SIG-M5 treated with dmso at 0.1 percent for 504 hours (cell line): Measurements from ENCODE around the gene NAA80.
A peak's percentile ranks its signal among the peaks of the same experiment; 100 is the strongest.

Experiments
- DNase-seq: peaks from one replicate; lab custom pipeline; 2025; ENCODE audit not compliant: unreplicated experiment; lab: John Stamatoyannopoulos, UW

NAA80 gene, protein sequence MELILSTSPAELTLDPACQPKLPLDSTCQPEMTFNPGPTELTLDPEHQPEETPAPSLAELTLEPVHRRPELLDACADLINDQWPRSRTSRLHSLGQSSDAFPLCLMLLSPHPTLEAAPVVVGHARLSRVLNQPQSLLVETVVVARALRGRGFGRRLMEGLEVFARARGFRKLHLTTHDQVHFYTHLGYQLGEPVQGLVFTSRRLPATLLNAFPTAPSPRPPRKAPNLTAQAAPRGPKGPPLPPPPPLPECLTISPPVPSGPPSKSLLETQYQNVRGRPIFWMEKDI

DNA sequence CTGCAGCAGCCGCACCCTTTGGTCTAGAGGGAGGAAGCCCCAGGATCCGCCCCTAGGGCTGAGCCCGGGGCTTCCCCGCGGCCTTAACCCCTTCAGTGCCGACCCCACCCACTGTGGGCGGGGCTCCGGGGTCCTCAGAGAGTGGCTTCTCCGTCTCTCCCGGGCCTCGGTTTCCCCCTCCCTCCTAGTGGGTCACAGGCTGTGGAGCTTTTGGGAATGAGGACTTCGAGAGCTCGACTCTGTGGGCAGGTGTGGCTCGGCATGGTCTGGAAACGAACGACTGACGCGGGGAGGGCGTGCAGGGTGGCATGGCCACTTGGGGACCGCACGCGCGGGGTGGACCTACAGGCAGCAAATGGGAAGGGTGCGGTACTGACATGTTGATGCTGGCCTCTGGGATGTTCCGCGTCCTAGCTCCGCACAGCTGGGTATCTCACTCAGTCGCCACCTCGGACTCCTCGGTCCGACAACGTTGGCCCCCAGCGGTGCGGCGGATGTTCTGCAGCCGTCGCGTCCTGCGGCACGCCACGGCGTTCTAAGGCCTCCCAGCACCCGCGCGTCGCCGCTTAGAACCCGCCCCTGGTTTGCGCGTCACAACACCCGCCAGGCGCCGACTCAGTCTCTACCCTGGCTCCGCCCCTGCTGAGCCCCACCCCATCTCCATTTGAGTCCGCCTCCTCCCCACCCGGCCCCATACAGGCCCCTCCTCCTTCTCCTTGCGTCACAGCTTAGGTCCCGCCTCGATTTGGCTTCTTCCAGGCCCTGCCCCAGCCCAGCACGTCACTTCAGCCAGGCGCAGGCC, at the start of gene NAA80, which contains the start of gene HYAL3:
Gene NAA80 (minus strand): TSS at position 570 of the 802 bp plus-strand sequence. CDS start 1,942 bp downstream, outside the sequence.
Gene HYAL3 (minus strand): TSS at position 570 of the 802 bp plus-strand sequence. CDS start 3,803 bp downstream, outside the sequence.
- peak; percentile 99 for DNase-seq

- DNase-seq, result peak; percentile 49
Measured at GRCh38 chr3:50347187-50347813, 48.1 kb upstream of the NAA80 start.

DNA sequence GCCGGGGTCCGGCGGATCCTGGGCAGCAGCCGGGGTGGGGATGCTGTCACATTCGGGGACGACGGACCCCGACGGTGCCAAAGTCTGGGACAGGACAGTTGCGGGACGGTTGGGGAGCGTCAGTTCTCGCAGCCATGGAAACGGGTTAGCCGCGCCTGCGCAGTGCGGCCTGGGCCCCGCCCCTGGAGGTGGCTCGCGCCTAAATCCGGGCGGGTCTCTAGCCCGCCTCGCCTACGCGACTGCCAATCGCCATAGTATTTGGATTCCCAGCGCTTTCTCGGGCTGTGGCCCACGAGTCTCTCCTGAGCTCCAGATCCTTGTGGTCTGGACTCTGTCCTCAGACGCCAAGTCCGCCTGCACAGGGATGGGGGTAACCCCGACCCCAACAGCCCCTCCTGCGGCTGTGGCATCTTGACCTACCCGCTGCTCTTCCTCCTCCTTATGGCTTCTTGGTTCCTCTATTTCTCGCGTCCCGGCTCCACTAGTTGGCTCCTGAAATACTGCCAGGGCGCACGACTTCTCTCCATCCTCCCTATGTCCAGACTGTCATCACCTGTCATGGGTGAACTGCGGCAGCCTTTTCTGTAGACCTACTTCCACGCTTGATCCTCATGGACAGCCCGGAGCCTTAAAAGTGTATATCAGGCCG, 46.5 kb upstream of the NAA80 start, which contains the start of gene ZMYND10:
Gene ZMYND10 (minus strand): TSS at position 147 of the 649 bp plus-strand sequence. CDS start 153 bp downstream, outside the sequence.
- DNase-seq, result no peak

DNA sequence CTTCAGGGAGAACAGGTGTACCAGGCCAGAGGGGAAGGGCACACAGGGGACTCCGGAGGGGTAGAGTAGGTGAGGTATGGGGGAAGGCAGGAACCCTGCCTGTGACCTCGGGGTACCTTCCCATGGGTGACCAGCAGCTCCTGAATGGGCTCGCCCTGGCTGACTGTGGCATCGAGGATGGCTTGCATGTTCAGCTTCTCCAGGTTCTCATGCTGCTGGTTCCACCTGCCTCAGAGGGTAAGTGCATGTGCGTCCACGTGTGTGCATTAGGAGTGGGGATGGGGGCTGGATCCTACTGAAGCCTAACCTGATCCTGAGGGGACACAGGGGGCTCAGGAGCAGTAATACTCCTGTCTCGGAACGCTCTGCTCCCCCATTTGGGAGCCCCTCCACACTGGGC, 45.8 kb upstream of the NAA80 start:
- DNase-seq, result no peak

DNA sequence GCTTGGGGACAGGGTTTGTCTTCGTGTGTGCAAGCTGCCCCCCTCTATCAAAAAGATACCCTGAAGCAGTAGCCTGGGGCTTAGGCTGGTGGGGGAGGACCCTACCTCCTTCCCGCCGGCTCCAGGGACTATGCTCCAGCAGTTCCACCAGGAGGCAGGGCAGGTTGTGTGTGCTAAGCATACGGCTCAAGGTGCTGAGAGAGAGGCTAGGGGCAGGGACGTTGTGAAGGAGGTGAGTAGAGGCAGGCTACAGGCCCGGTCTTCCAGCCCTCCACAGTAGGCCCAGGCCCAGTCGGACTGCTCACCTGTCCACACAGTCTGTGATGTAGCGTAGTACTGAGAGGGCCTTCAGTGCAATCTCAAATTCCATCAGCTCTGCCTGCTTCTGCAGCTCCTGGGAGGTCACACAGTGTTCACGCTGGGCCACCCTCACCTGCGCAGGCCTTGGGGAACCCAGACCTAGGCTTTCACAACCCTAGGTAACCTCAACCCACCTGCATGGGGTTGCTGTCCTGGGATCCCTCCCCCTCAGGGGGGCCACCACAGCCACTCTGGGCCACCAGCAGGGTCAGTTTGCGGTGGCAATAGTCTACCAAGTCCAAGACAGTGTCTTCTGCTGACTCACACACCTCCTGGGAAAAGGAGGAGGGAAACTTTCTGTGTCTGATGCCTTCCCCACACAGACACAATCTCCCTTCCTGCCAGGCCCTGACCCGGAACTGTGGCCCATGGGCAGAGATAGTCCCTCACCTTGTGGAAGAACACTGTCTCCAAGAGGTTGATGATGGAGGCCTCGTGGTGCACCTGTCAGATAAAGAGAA, 43.8 kb upstream of the NAA80 start:
- no peak for DNase-seq

DNA sequence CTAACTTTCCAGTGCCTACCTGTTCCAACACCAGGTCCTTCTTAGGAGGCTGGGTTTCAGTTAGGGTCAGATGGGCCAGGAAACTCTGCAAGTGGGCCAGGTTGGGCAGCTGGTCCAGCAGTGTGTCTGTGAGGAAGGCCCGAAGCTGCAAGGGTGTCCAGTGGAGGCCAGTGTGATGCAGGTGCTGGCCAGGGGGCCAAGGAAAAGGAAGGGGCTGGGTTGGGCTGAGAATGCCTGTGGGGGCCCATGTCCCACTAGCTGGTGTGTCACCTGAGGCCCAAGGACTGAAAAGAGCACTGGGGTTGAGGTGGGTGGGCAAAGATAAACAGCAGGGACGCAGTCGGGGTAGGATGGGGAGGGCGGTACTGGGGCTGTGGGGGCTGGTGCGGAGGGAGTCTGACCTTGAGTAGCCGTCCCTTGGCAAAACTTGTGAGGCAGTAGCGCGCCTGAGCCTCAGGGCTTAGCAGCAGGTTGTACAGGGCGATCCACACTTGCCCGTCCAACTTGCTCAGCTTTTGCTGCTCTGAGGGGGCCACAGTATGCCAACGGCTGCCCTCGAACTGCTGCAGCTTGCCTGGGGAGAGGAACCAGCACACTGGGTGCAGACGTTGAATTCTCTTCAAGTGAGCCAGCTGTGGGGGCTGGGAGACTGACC, 42.9 kb upstream of the NAA80 start:
- no peak for DNase-seq

- no peak for DNase-seq
Measured at GRCh38 chr3:50341537-50341936, 42.3 kb upstream of the NAA80 start.

GRCh38 chr3:50340448-50341329, 41.5 kb upstream of the NAA80 start, which contains the start of gene RASSF1:
RASSF1 (minus strand) TSS chr3:50340836; CDS start chr3:50340805, 31 bp downstream.
- peak; percentile 98 for DNase-seq

- no peak for DNase-seq
Measured at GRCh38 chr3:50340147-50340447, 40.9 kb upstream of the NAA80 start.

- no peak for DNase-seq
Measured at GRCh38 chr3:50339485-50340146, 40.4 kb upstream of the NAA80 start.

DNA sequence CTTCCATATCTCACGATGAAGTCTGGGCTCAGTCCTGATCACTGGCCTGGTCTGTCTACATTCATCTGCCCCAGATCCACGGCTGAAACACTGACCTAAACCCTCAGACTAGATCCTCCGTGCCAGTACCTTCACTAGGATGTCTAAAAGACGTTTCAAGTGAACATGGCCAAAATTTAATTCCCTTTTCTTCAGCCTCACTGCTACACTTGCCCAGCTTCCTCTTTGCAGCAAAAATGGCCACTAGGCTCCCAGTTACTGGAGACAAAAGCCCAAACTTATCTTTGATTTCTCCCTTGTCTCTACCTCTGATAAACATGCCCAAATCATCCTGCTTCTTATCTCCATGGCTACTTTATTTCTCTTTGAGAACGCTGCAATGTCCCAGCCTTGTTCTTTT, 39.8 kb upstream of the NAA80 start:
- peak; percentile 65 for DNase-seq

DNA sequence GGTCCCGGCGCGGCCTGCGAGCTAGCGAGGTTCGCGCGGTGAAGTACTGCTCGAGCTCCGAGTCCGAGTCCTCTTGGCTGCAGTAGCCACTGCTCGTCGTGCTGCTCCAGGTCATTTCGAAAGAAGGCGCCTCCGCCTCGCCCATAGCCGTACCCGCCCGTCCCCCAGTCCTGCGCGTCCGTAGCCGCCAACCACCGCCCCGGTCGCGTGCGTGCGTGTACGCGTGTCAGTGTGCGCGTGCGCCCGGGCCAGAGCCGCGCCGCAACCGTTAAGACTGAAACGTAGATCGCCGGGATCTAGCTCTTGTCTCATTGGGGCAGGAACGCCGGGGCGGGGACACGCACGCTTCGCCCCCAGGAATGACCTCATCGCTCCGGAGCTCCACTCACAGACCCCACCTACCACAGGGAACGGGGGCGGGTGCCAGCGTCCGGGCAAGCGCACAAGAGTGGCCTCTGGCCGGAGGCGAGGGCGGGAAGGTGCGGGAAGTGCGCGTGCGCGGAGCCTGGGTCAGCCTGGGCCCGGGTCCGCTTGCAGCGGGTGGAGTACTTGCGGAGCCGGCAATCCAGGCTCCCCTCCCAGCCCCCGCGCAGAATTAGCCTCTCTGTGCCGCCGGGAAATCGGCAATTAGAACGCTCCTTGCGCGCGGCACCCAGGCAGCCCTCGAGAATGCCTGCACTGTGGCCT, 38.1 kb upstream of the NAA80 start:
- DNase-seq, result peak; percentile 98

DNA sequence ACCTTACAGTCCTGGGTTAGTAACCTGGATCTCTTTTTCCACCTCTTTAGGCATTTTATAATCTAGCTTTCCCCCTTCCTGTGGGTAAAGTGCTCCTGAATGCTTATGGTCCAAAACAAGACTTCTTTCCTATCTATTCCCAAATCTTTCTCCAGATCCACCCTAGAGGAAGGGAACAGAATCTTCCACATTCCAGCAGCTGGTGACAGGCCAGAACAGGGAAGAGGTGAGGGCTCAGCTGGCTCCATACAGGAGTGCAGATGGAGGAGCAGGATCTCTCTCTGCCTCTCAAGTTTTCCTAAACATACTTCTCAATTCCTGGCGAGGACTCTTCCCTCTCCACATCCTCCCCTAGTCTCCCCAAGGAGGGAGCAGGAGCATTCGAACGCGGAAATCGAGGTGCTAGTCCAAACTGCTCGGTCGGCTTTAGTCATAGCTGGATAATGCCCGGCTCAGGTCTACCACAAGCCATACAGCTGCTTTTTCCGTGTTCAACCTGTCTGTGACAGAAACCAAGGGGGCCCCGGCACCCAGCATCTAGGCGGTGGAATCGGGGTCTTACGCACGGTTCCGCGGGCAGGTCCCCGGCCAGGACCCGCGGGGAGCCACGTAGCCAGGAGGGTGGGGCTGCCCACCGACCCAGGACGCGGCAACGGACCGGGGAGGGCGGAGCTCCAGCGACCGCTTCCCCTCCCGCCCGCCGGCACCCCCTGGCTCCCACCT, 37.4 kb upstream of the NAA80 start:
- no peak for DNase-seq

GRCh38 chr3:50334339-50335075, 35.3 kb upstream of the NAA80 start:
- no peak for DNase-seq

GRCh38 chr3:50333744-50334328, 34.6 kb upstream of the NAA80 start:
- no peak for DNase-seq

GRCh38 chr3:50331364-50331907, 32.2 kb upstream of the NAA80 start:
- no peak for DNase-seq
